ENCODE measurements around the gene LZTS3. TPM values are rescaled to one million over a fixed set of nuclear protein-coding genes. Genes with fewer than 3 reads are reported as not detected.

The LZTS3 gene
- total RNA-seq, 2 donors from 2014 or later, result 0.56 to 0.62 TPM

- H3K4me3 Mint-ChIP-seq, result no peak overlapping the region
- H3K27me3 Mint-ChIP-seq, result no peaks in the 10 kb centered on the region
- H3K4me1 Mint-ChIP-seq (ENCODE audit: low read depth in 2 of 2), result no peaks in the 10 kb centered on the region
- H3K27ac Mint-ChIP-seq, result no peak overlapping the region
- H3K36me3 Mint-ChIP-seq, result no peaks in the 10 kb centered on the region
- no peak for DNase-seq (ENCODE audit: low spot score)
- H3K9me3 Mint-ChIP-seq, result no peaks in the 10 kb centered on the region
- ATAC-seq, result no peak
Observed at GRCh38 chr20:3181270-3181669, 7.9 kb upstream of the LZTS3 start.

DNA sequence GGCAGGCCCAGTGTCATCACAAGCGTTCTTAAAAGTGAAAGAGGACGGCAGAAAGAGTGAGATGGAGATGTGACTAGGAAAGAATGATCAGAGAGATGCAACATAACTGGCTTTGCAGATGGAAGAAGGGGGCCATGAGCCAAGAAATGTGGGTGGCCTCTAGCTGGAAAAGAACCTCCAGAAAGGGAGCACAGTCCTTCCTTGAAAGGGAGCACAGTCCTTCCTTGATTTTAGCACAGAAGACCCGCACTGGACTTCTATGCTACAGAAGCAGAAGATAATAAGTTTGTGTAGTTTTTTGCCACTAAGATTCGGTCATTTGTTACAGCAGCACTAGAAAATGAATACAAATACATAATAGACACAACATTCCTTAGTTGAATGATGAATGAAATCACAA, 7.0 kb upstream of the LZTS3 start:
- Mint-ChIP-seq H3K36me3 (no peaks in the 10 kb centered on the region), H3K4me1 (ENCODE audit: low read depth in 2 of 2) (no peaks in the 10 kb centered on the region), H3K27me3 (peaks cover 3 to 5% of the 10 kb centered on the region in 2 donors), H3K4me3 (no peak overlapping the region), H3K9me3 (no peaks in the 10 kb centered on the region), H3K27ac (no peak overlapping the region)
- DNase-seq (ENCODE audit: low spot score) (no peak), ATAC-seq (no peak)

DNA sequence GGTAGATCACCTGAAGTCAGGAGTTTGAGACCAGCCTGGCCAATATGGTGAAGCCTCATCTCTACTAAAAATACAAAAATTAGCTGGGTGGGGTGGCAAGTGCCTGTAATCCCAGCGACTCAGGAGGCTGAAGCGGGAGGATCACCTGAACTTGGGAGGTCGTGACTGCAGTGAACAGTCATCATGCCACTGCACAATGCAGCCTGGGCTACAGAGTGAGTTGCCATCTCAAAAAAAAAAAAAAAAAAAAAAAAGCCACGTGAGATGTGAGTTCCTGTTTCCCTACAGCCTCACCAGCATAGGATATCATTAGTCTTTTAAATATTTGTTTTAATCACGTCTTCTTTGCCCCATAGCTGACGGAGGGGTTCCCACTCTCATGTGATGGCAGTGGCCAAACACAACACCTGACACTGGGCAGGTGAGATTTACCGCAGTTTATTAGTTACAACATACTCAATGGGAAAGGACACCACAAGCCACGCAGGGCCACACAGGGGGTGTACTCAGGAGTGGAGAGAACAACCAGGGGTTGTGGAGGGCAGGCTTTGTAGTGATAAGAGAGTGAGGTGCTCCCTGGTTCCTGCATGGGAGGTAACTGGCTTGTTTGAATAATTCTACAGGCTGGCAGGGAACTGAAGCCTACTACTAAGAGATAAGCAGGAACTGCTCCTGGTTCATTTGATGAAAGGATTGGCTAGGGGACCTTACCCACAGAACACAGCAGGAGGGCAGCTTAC, 4.6 kb upstream of the LZTS3 start:
- Mint-ChIP-seq H3K36me3 (no peaks in the 10 kb centered on the region), H3K9me3 (no peaks in the 10 kb centered on the region), H3K27me3 (peaks cover 11 to 17% of the 10 kb centered on the region in 2 donors), H3K27ac (no peak overlapping the region), H3K4me3 (no peak overlapping the region), H3K4me1 (ENCODE audit: low read depth in 2 of 2) (peaks cover 7 to 13% of the 10 kb centered on the region in 2 donors)
- DNase-seq (ENCODE audit: low spot score) (no peak), ATAC-seq (no peak)

GRCh38 chr20:3175270-3175669, 1.9 kb upstream of the LZTS3 start:
- peak overlapping the region; percentile 79 for H3K4me3 Mint-ChIP-seq
- H3K27ac Mint-ChIP-seq, result no peak overlapping the region
- no peaks in the 10 kb centered on the region for H3K9me3 Mint-ChIP-seq
- H3K4me1 Mint-ChIP-seq (ENCODE audit: low read depth in 2 of 2), result peaks cover 7 to 16% of the 10 kb centered on the region in 2 donors
- DNase-seq (ENCODE audit: low spot score) (no peak), ATAC-seq (no peak)
- no peaks in the 10 kb centered on the region for H3K36me3 Mint-ChIP-seq
- peaks cover 23 to 25% of the 10 kb centered on the region in 2 donors for H3K27me3 Mint-ChIP-seq

GRCh38 chr20:3174442-3175261, 1.3 kb upstream of the LZTS3 start:
- peaks cover 7 to 16% of the 10 kb centered on the region in 2 donors for H3K4me1 Mint-ChIP-seq (ENCODE audit: low read depth in 2 of 2)
- DNase-seq (ENCODE audit: low spot score), result no peak
- no peaks in the 10 kb centered on the region for H3K36me3 Mint-ChIP-seq
- H3K4me3 Mint-ChIP-seq, result peak overlapping the region; percentile 79
- H3K9me3 Mint-ChIP-seq, result no peaks in the 10 kb centered on the region
- H3K27me3 Mint-ChIP-seq, result peaks cover 23 to 30% of the 10 kb centered on the region in 2 donors
- ATAC-seq, result no peak
- H3K27ac Mint-ChIP-seq, result peak overlapping the region in 1 of 2 donors; percentile 35

DNA sequence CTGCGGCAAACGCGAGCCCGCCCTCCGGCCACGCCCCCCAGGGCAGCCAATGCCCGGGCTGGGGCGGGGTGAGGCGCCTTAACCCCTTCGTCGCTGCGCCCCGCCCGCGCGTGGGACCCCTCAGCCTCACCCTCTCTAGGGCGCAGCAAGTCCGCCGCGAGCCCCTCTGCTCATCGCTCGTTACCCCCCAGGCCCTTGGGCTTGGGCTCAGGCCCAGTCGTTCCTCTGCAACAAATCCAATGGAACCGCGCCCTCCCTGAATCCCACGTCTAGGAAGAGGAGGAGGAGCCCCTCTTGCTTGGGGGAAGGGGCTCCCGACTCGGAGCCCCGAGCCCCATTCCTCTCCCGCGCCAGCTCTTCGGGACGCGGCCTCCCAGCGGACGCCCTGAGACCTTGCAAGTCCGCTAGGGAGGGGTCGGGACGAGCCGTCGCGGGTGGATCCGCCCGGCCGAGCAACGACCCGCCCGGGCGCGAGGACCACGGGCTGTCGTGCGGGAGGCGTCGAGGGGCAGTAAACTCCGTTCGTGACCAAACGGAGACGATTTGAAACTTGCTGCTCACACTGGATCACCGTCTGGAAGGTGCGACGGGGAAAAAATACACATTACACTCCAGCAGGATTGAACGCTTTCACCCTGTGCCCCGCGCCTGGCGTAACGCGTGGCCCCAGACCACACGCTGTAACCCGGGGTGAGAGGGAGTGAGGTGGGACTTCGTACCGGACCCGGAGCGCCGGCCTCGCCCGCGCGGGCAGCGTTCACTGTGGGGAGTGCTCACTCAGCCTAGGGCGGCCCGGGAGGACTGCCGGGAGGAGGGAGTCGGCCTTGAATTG, 477 bp upstream of the LZTS3 start:
- Mint-ChIP-seq H3K4me1 (ENCODE audit: low read depth in 2 of 2) (peaks cover 7 to 16% of the 10 kb centered on the region in 2 donors), H3K27me3 (peaks cover 29 to 34% of the 10 kb centered on the region in 2 donors), H3K9me3 (no peaks in the 10 kb centered on the region), H3K4me3 (peak overlapping the region; percentile 79), H3K36me3 (no peaks in the 10 kb centered on the region), H3K27ac (peak overlapping the region in 1 of 2 donors; percentile 35)
- peak; percentile 88 for DNase-seq (ENCODE audit: low spot score)
- ATAC-seq, result peak; percentile 97

DNA sequence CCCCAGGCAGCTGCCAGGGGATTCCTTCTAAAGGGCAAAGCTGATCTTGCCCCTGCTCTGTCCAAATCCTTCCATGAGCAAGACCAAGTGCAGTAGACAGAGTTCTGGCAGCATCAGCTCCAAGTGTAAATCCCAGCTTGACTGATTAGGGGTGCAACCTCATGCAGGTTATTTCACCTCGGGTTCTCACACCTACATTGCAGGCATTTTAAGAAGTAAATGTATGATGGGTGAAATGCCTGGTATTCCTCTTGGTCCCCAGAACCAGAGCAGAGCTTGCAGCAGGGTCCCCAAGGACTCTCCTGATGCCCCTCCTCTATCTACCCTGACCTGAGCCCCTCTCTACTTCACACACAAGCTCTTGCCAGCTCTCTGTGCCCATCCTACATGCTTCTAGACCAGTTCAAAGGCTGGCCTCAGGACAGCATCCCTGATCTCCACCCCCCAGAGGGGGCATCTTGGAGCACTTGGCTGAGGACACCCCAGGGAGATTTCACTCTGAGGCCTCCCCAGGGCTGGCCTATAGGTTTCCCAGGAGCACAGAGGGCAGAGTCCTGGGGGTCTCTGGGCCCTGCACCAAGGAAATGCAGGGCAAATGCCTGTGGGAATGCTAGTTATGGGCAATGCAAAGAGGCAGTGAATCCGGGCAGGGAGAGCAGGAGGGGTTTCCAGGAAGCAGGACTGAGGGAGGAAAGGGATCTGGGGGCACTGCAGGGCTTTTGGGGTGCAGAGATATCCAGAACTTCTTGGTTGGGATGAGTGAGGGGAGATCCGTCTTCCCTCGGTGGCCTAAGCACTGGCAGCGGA, 1.0 kb downstream of the LZTS3 start:
- DNase-seq (ENCODE audit: low spot score), result no peak
- H3K27ac Mint-ChIP-seq, result no peak overlapping the region
- H3K4me1 Mint-ChIP-seq (ENCODE audit: low read depth in 2 of 2), result peaks cover 7 to 16% of the 10 kb centered on the region in 2 donors
- ATAC-seq, result no peak
- peaks cover 36 to 39% of the 10 kb centered on the region in 2 donors for H3K27me3 Mint-ChIP-seq
- H3K4me3 Mint-ChIP-seq, result peak overlapping the region; percentile 71
- H3K9me3 Mint-ChIP-seq, result no peaks in the 10 kb centered on the region
- H3K36me3 Mint-ChIP-seq, result no peaks in the 10 kb centered on the region

DNA sequence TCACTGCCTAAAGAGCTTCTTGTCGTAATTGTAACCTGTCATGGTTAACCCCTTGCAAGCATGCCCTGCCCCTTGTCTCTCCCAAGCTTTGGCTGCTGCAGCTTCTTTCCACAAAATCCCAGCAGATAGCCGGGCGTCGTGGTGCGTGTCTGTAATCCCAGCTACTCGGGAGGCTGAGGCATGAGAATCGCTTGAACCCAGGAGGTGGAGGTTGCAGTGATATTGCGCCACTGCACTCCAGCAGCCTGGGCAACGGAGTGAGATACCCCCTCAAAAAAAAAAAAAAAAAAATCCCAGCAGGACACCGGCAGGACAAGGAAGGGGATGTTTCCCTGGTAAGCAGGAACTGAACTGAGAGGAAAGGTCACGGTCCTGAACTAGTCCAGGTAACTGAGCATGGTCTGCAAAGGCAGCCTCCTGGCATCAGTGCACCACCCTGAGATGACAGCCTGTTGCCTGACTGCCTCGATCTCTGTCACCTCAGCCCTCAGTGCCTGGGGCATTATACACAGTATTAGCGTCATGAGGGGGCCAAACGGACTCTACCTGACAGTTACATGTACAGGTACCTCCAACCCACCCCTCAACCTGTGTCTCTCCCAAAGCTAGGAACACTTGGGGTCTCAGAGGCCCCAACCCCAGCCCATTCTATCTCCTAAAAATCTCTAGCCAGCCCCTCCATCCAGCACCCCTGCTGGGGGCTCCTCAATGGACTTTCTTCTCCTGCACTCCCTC, 1.8 kb downstream of the LZTS3 start:
- no peak overlapping the region for H3K27ac Mint-ChIP-seq
- no peaks in the 10 kb centered on the region for H3K36me3 Mint-ChIP-seq
- H3K27me3 Mint-ChIP-seq, result peaks cover 37 to 39% of the 10 kb centered on the region in 2 donors
- ATAC-seq (no peak), DNase-seq (ENCODE audit: low spot score) (no peak)
- no peak overlapping the region for H3K4me3 Mint-ChIP-seq
- peaks cover 7 to 16% of the 10 kb centered on the region in 2 donors for H3K4me1 Mint-ChIP-seq (ENCODE audit: low read depth in 2 of 2)
- no peaks in the 10 kb centered on the region for H3K9me3 Mint-ChIP-seq

DNA sequence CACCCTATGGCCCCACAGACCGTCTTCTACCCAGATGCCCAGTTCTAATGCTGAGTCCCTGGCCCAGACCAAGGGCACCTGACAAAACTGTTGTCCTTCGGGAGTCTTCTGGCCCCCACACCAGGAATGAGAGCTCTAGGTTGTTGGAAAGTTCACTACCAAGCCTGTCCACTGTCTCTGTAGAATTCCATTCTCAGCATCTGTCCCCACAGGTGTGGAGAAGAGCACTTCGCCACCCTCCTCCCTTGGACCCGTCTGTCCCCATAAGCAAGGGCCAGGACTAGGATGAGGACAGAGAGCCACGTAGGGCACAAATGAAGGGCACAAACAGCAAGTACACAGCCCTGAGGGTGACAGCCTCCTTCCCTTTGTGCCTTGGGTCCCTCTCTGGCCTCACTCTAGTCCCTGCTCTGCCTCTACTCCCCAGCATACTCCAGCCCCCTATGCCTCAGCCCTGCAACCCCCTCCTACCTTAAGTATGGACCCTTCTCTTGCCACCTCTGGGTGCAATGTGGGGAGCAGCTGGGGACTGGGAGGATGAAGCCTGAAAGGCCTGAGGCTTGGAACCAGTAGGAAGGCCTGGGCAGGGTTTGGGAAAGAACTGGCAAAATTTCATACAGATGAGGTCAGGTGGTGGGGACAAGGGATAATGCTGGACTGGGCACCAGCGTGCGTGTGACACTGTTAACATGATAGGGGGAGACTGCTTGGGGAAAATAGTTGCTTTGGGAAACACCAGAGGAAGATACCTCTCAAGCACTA, 4.3 kb downstream of the LZTS3 start:
- no peak overlapping the region for H3K27ac Mint-ChIP-seq

DNA sequence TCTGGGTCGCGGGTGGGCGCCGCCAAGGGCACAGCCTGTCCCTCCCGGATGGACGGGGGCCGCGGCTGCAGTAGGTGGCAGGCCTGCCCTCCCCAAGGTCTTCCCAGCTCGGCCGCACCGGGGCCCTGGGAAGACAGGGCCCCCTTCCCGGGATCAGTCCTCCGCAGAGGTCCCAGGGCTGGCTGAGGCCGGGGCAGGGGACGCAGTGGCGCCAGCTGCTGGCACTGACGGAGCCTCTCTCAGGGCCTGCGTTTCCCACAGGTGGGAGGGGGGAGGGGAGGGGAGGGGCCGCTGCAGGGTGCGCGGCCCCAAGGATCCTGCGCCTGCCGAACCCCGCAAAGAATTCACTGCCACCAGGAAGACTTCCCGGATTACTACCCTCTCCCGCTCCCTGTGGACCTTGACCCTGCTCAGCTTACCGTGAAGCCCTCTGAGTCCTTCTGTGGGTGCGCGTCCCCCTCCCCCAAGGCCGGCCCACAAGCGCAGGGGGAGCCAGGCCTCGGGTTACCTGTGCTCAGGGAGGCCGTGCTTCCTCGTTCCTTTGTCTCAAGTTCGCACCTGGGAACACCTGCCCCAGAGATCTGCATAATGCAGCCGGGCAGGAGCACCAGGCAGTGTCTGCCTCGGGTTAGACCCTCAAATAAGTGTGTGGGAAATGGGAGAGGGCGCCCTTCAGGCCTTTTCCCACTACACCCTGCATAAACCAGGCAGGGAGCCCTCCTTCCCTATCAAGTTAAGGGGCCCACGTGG, 5.1 kb downstream of the LZTS3 start:
- Mint-ChIP-seq H3K36me3 (no peaks in the 10 kb centered on the region), H3K4me3 (no peak overlapping the region)

More for the DNA sequence above, 4.3 kb downstream of the LZTS3 start:
- peaks cover 22 to 27% of the 10 kb centered on the region in 2 donors for H3K27me3 Mint-ChIP-seq
- no peaks in the 10 kb centered on the region for H3K9me3 Mint-ChIP-seq
- DNase-seq (ENCODE audit: low spot score) (no peak), ATAC-seq (no peak)
- no peak overlapping the region for H3K4me3 Mint-ChIP-seq
- no peaks in the 10 kb centered on the region for H3K36me3 Mint-ChIP-seq
- H3K4me1 Mint-ChIP-seq (ENCODE audit: low read depth in 2 of 2), result peaks cover 0 to 8% of the 10 kb centered on the region in 2 donors

DNA sequence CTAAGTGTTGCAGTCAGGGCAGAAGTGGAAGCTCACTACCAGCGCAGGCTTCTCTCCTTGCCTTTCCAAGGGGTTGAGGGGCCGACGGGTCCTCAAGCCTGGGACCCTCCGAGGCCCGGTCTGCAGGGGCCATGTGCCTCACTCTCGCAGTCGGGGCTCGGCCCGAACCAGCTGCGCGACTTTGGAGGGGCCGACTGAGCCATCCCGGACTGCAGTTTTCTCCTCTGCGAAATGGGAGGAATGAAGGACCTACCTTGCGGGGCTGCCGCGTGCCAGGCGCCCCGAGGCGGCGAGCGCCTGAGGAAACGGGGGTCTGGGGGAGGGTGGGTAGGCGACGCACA, 5.6 kb downstream of the LZTS3 start:
- H3K27me3 Mint-ChIP-seq, result peaks cover 27 to 29% of the 10 kb centered on the region in 2 donors
- no peaks in the 10 kb centered on the region for H3K9me3 Mint-ChIP-seq
- ATAC-seq (no peak), DNase-seq (ENCODE audit: low spot score) (no peak)
- H3K27ac Mint-ChIP-seq, result no peak overlapping the region
- peaks cover 0 to 3% of the 10 kb centered on the region in 2 donors for H3K4me1 Mint-ChIP-seq (ENCODE audit: low read depth in 2 of 2)
- H3K4me3 Mint-ChIP-seq, result no peak overlapping the region
- no peaks in the 10 kb centered on the region for H3K36me3 Mint-ChIP-seq

More for the DNA sequence above, 5.1 kb downstream of the LZTS3 start:
- H3K27ac Mint-ChIP-seq, result no peak overlapping the region
- ATAC-seq (no peak), DNase-seq (ENCODE audit: low spot score) (no peak)
- H3K27me3 Mint-ChIP-seq, result peaks cover 26 to 27% of the 10 kb centered on the region in 2 donors
- H3K4me1 Mint-ChIP-seq (ENCODE audit: low read depth in 2 of 2), result peaks cover 0 to 3% of the 10 kb centered on the region in 2 donors
- no peaks in the 10 kb centered on the region for H3K9me3 Mint-ChIP-seq
